ENCODE measurements around the gene ARFGAP1. TPM values are rescaled to one million over a fixed set of nuclear protein-coding genes. Genes with fewer than 3 reads are reported as not detected.

Gene ARFGAP1
- total RNA-seq, 1 donor = 85.5 TPM

DNA sequence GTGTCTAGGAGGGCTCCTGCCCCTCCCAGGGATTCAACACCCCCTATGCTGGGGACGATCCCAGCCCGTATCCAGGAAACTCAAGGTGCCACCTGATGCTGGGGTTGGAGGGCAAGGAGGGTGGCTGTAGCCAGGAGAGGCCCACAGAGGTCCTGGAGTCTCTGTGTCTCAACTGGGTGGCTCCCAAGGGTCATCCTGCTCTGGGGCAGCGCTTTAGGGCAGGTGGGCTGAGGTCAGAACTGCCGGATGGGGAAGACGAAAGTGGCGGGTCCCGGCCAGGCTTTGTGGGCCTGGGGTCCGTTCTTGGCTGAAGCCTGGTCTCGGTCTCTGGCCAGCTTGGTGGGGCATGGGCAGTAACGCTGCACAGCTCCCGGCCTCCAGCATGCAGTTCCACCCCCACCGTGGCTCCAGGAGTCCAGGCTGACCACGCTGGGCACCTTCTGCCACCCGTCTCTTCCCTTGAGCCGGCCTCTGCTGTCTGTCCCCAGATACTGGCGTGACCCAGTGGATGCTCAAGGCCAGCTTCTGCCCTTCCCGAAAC lies 17.6 kb downstream of the ARFGAP1 start:
- DNase-seq (ENCODE audit: low read depth) = no peak
- TF ChIP-seq, protein P1, sequence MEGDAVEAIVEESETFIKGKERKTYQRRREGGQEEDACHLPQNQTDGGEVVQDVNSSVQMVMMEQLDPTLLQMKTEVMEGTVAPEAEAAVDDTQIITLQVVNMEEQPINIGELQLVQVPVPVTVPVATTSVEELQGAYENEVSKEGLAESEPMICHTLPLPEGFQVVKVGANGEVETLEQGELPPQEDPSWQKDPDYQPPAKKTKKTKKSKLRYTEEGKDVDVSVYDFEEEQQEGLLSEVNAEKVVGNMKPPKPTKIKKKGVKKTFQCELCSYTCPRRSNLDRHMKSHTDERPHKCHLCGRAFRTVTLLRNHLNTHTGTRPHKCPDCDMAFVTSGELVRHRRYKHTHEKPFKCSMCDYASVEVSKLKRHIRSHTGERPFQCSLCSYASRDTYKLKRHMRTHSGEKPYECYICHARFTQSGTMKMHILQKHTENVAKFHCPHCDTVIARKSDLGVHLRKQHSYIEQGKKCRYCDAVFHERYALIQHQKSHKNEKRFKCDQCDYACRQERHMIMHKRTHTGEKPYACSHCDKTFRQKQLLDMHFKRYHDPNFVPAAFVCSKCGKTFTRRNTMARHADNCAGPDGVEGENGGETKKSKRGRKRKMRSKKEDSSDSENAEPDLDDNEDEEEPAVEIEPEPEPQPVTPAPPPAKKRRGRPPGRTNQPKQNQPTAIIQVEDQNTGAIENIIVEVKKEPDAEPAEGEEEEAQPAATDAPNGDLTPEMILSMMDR (IDR thresholded peaks at IDR 0.05; ENCODE audit: insufficient read depth, low read depth, low read length) = no peak

GRCh38 chr20:63290677-63291472 lies 18.3 kb downstream of the ARFGAP1 start:
- TF ChIP-seq, protein P1 (IDR thresholded peaks at IDR 0.05; ENCODE audit: insufficient read depth, low read depth, low read length) = peak; percentile 66
- DNase-seq (ENCODE audit: low read depth) = peak; percentile 20
- no peak overlapping the region for H3K4me3 ChIP-seq (ENCODE audit: low read depth, low read length)

More for the DNA sequence above, 17.6 kb downstream of the ARFGAP1 start:
- H3K4me3 ChIP-seq (ENCODE audit: low read depth, low read length) = no peak overlapping the region

GRCh38 chr20:63291811-63292210 lies 19.2 kb downstream of the ARFGAP1 start:
- TF ChIP-seq, protein P1 (IDR thresholded peaks at IDR 0.05; ENCODE audit: insufficient read depth, low read depth, low read length) = no peak
- DNase-seq (ENCODE audit: low read depth) = no peak
- H3K4me3 ChIP-seq (ENCODE audit: low read depth, low read length) = no peak overlapping the region

DNA sequence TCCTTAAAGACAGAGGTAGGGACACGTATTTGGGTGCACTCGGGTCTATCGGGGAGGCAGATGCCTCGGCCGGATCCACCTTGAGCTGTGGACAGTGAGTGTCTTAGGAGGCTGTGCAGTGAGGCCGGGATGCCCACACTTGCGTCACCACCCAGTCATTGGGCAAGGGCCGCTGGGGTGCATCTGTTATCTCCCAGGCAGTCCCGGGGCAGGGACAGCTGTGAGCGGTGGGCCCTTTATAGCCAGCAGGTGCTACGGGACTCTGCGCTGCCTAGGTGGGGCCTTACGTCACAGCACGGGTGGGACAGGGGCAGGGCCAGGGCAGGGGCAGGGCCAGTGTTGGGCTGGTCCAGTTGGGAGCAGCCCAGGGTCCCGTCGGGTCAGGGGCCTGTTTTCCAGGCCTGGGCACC lies 19.7 kb downstream of the ARFGAP1 start:
- DNase-seq (ENCODE audit: low read depth) = no peak
- TF ChIP-seq, protein P1 (IDR thresholded peaks at IDR 0.05; ENCODE audit: insufficient read depth, low read depth, low read length) = no peak
- no peak overlapping the region for H3K4me3 ChIP-seq (ENCODE audit: low read depth, low read length)

DNA sequence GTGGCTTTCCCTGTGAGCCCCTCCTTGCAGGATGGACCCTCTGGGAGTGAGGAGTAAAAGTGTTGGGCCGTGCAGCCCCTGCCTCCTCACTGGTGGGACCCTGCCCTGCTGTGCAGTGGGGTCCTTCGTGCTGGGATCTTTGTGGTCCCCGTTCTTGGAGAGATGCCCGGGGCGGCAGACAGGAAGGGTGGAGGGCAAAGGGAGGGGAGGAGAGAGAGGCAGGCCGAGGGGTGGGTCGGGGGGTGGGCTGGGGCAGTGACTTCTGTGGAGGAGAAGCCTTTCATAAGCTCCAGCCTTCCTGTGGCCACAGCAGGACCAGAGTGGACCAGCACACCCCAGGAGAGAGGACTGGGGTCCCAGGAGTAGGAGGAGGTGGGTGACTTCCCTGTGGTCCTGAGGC lies 20.3 kb downstream of the ARFGAP1 start, which contains the start of gene COL20A1:
Gene COL20A1, plus strand, starts transcription at position 283 of the 400 bp plus-strand sequence. CDS start 1,922 bp downstream, outside the sequence.
- DNase-seq (ENCODE audit: low read depth) = no peak
- TF ChIP-seq, protein P1 (IDR thresholded peaks at IDR 0.05; ENCODE audit: insufficient read depth, low read depth, low read length) = no peak
- no peak within 1 kb of the TSS for H3K4me3 ChIP-seq (ENCODE audit: low read depth, low read length)

DNA sequence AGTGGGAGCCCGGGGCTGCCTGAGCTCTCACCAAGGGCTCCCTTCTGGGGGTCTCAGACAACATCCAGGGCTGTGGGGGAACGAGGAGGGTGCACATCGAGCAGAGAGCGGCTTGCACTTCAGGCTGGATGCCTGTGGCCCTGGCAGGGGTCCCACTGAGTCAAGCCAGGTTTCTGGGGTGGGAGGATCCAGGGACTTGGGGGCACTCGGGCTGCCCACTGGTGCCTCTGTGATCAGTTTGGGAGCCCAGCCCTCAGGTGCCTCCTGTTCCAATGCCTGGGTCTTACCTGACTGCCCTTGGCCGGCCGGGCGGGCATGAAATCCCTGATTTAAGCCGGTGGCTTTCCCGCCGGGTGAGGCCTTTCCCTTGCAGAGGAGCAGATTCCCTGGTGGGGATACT lies 20.8 kb downstream of the ARFGAP1 start:
- no peak overlapping the region for H3K4me3 ChIP-seq (ENCODE audit: low read depth, low read length)
- no peak for DNase-seq (ENCODE audit: low read depth)
- TF ChIP-seq, protein P1 (IDR thresholded peaks at IDR 0.05; ENCODE audit: insufficient read depth, low read depth, low read length) = no peak
